IMR-90 (cell line): ENCODE data around the gene RAB1B. TPM values are rescaled to one million over a fixed set of nuclear protein-coding genes. Genes with fewer than 3 reads are reported as not detected.

Experiments used
- ATAC-seq: fragments of 200-7000 bp; cut with Tn5 transposase; 2 replicates; pipeline ENCODE4 v1.9.1; 2020; ENCODE audit warnings: low read depth, mild to moderate bottlenecking, moderate library complexity
- BruUV-seq: library from RNA; stranded (reverse); fragments of 400-500 nt; replicated peaks from 2 replicates; lab custom pipeline; 2021; lab: Mats Ljungman, UMichigan
- CTCF ChIA-PET: fragments of 300-600 bp; formaldehyde crosslinking; extraction: SDS; loops from one replicate; lab custom pipeline; 2021; ENCODE audit warnings: antibody characterized with exemption; lab: Yijun Ruan, JAX
- POLR2A ChIA-PET: fragments of 300-600 bp; sonication (Branson Sonifier 250); formaldehyde crosslinking; loops from one replicate; lab custom pipeline; 2022; ENCODE audit warnings: antibody characterized with exemption; ENCODE audit not compliant: unreplicated experiment; lab: Charles Lee
- DNase-seq: peaks from one replicate; pipeline ENCODE4 v3.0.0; 2013
- H2AFZ ChIP-seq: replicated peaks from 2 replicates; pipeline ENCODE3; 2013; ENCODE audit warnings: low read length, mild to moderate bottlenecking; ENCODE audit not compliant: poor library complexity
- H2AK5ac ChIP-seq: 2 replicates; pipeline ENCODE4 v1.6.1; 2013; ENCODE audit warnings: low read depth, low read length, inconsistent platforms
- H2AK9ac ChIP-seq: replicated peaks from 2 replicates; pipeline ENCODE3; 2013; ENCODE audit warnings: mild to moderate bottlenecking, low read depth, low read length, moderate library complexity; ENCODE audit not compliant: poor library complexity
- H2BK120ac ChIP-seq: 2 replicates; pipeline ENCODE4 v1.6.1; 2013; ENCODE audit warnings: low read depth, low read length, inconsistent platforms
- H2BK15ac ChIP-seq: 3 replicates; pipeline ENCODE4 v1.6.1; 2013; ENCODE audit warnings: low read depth, low read length, inconsistent platforms
- H2BK20ac ChIP-seq: 2 replicates; pipeline ENCODE4 v1.6.1; 2013; ENCODE audit warnings: low read depth, mild to moderate bottlenecking, inconsistent platforms, low read length, moderate library complexity
- H2BK5ac ChIP-seq: 2 replicates; pipeline ENCODE4 v1.6.1; 2013; ENCODE audit warnings: mild to moderate bottlenecking, low read depth, low read length, inconsistent platforms; ENCODE audit not compliant: poor library complexity, severe bottlenecking
- H3K14ac ChIP-seq: replicated peaks from 2 replicates; pipeline ENCODE4 v1.6.1; 2013; ENCODE audit warnings: low read depth, low read length, inconsistent platforms
- H3K18ac ChIP-seq: 2 replicates; pipeline ENCODE4 v1.6.1; 2013; ENCODE audit warnings: low read depth, low read length, control low read depth
- H3K23ac ChIP-seq: 2 replicates; pipeline ENCODE4 v1.6.1; 2013; ENCODE audit warnings: low read depth, low read length, inconsistent platforms
- H3K27ac ChIP-seq: 2 replicates; pipeline ENCODE4 v1.5.1; 2013; ENCODE audit warnings: mild to moderate bottlenecking, control low read depth, low read length; ENCODE audit not compliant: insufficient read depth
- H3K27me3 ChIP-seq: 2 replicates; pipeline ENCODE4 v1.6.1; 2013; ENCODE audit warnings: low read length; ENCODE audit not compliant: control insufficient read depth, insufficient read depth
- H3K36me3 ChIP-seq: 2 replicates; pipeline ENCODE4 v1.6.1; 2013; ENCODE audit warnings: low read length, mixed read lengths; ENCODE audit not compliant: control insufficient read depth, insufficient read depth
- H3K4ac ChIP-seq: 2 replicates; pipeline ENCODE4 v1.6.1; 2013; ENCODE audit warnings: low read depth, low read length, inconsistent platforms
- H3K4me1 ChIP-seq: 2 replicates; pipeline ENCODE4 v1.6.1; 2013; ENCODE audit warnings: low read length, mixed read lengths; ENCODE audit not compliant: control insufficient read depth, insufficient read depth
- H3K4me2 ChIP-seq: 2 replicates; pipeline ENCODE4 v1.6.1; 2013; ENCODE audit warnings: low read depth, mild to moderate bottlenecking, control low read depth, low read length, moderate library complexity
- H3K4me3 ChIP-seq: 2 replicates; pipeline ENCODE4 v1.5.1; 2013; ENCODE audit warnings: low read depth, mild to moderate bottlenecking, control low read depth, low read length, moderate library complexity; ENCODE audit not compliant: insufficient read depth
- H3K56ac ChIP-seq: 2 replicates; pipeline ENCODE4 v1.6.1; 2013; ENCODE audit warnings: low read length, inconsistent platforms; ENCODE audit not compliant: insufficient read depth; ENCODE audit errors: extremely low read depth
- H3K79me1 ChIP-seq, 2 experiments: 2 replicates each; pipeline ENCODE4 v1.6.1; 2013; ENCODE audit warnings: low read length in 2 of 2, inconsistent platforms in 1 of 2, low read depth in 1 of 2
- H3K9ac ChIP-seq: 2 replicates; pipeline ENCODE4 v1.6.1; 2013; ENCODE audit warnings: low read depth, low read length, control low read depth
- H3K9me1 ChIP-seq: 2 replicates; pipeline ENCODE4 v1.6.1; 2013; ENCODE audit warnings: low read length, inconsistent platforms; ENCODE audit not compliant: insufficient read depth
- H3K9me3 ChIP-seq: 2 replicates; pipeline ENCODE4 v1.6.1; 2013; ENCODE audit warnings: low read length; ENCODE audit not compliant: control insufficient read depth, insufficient read depth
- H4K20me1 ChIP-seq: 2 replicates; pipeline ENCODE4 v1.6.1; 2013; ENCODE audit warnings: low read length, inconsistent platforms; ENCODE audit not compliant: insufficient read depth
- H4K5ac ChIP-seq: 2 replicates; pipeline ENCODE4 v1.6.1; 2013; ENCODE audit warnings: mild to moderate bottlenecking, low read depth, low read length, control low read depth
- H4K8ac ChIP-seq, 2 experiments: 2 replicates each; pipeline ENCODE4 v1.6.1; 2013; ENCODE audit warnings: low read depth in 2 of 2, low read length in 2 of 2, control low read depth in 1 of 2, inconsistent platforms in 1 of 2
- H4K91ac ChIP-seq: 2 replicates; pipeline ENCODE4 v1.6.1; 2013; ENCODE audit warnings: low read depth, low read length, inconsistent platforms; ENCODE audit not compliant: insufficient read depth
- BHLHE40 ChIP-seq: fragments of 150-350 bp; IDR thresholded peaks from 2 replicates; pipeline ENCODE4 v1.6.1; 2016; ENCODE audit warnings: mild to moderate bottlenecking, low read depth, low read length
- CEBPB ChIP-seq: IDR thresholded peaks from 2 replicates; pipeline ENCODE4 v1.6.1; 2012; ENCODE audit warnings: low read depth, low read length, improper control_type of control experiment
- CHD1 ChIP-seq: IDR thresholded peaks from 2 replicates; pipeline ENCODE4 v1.6.1; 2012; ENCODE audit warnings: low read depth, low read length, improper control_type of control experiment
- CTCF ChIP-seq: conservative IDR thresholded peaks from 2 replicates; pipeline ENCODE4 v1.5.1; 2012; ENCODE audit warnings: mild to moderate bottlenecking, low read depth, low read length, improper control_type of control experiment
- ELK1 ChIP-seq: fragments of 150-350 bp; IDR thresholded peaks from 2 replicates; pipeline ENCODE4 v1.6.1; 2016; ENCODE audit warnings: low read depth, mild to moderate bottlenecking, low read length, moderate library complexity, borderline replicate concordance
- FOS ChIP-seq: fragments of 150-350 bp; IDR thresholded peaks from 2 replicates; pipeline ENCODE4 v1.6.1; 2016; ENCODE audit warnings: low read depth, low read length
- MAFK ChIP-seq: IDR thresholded peaks from 2 replicates; pipeline ENCODE4 v1.6.1; 2012; ENCODE audit warnings: low read depth, low read length, improper control_type of control experiment
- MAZ ChIP-seq: IDR thresholded peaks from 2 replicates; pipeline ENCODE4 v1.6.1; 2012; ENCODE audit warnings: low read depth, mild to moderate bottlenecking, low read length, improper control_type of control experiment, moderate library complexity, borderline replicate concordance
- NFE2L2 ChIP-seq: fragments of 150-350 bp; IDR thresholded peaks from 2 replicates; pipeline ENCODE4 v1.6.1; 2016; ENCODE audit warnings: low read depth, mild to moderate bottlenecking, low read length
- RAD21 ChIP-seq: IDR thresholded peaks from 2 replicates; pipeline ENCODE4 v1.6.1; 2012; ENCODE audit warnings: low read length, improper control_type of control experiment
- RCOR1 ChIP-seq: IDR thresholded peaks from 2 replicates; pipeline ENCODE4 v1.6.1; 2012; ENCODE audit warnings: mild to moderate bottlenecking, low read length, improper control_type of control experiment; ENCODE audit not compliant: insufficient replicate concordance
- RFX5 ChIP-seq: IDR thresholded peaks from 2 replicates; pipeline ENCODE4 v1.8.0; 2012; ENCODE audit warnings: low read depth, mild to moderate bottlenecking, low read length, moderate library complexity
- SMC3 ChIP-seq: fragments of 150-350 bp; IDR thresholded peaks from 2 replicates; pipeline ENCODE4 v1.6.1; 2016; ENCODE audit warnings: low read depth, mild to moderate bottlenecking, antibody characterized with exemption, low read length, moderate library complexity
- WGBS, 2 experiments: methylation state at CpG; one replicate each; pipeline versions ENCODE4 v1.1.5 to v1.1.7; 2013; ENCODE audit warnings: missing lambda C conversion rate in 2 of 2; ENCODE audit not compliant: insufficient read length in 1 of 2; ENCODE audit errors: extremely low coverage in 2 of 2; 5-methylcytosine and 5-hydroxymethylcytosine counted together
- dilution Hi-C: fragments of 300-500 bp; cut with HindIII; formaldehyde crosslinking; loops from one replicate; pipeline ENCODE4 v1.14.3; 2018; ENCODE audit warnings: low sequenced_read_pairs; ENCODE audit not compliant: unreplicated experiment
- in situ Hi-C: fragments of 300-500 bp; cut with MboI; formaldehyde crosslinking; loops from 3 replicates; pipeline ENCODE4 v1.14.3; 2019; ENCODE audit warnings: low sequenced_read_pairs, inconsistent platforms, mixed read lengths
- intact Hi-C: fragments of 100-400 bp; cut with micrococcal nuclease; formaldehyde crosslinking; loops from 2 replicates; pipeline ENCODE4 v1.10.0; 2022
- polyA plus RNA-seq, 3 experiments: library from polyadenylated mRNA; depleted of rRNA; stranded (reverse); fragments of >200 nt; gene quantifications; 2 replicates each; pipeline ENCODE4 v1.2.3, GENCODE V29; 2012; ENCODE audit warnings: low replicate concordance in 1 of 3
- total RNA-seq: library from RNA; depleted of rRNA; stranded (reverse); fragments of >200 nt; gene quantifications from 2 replicates; pipeline ENCODE4 v1.2.3, GENCODE V29; 2012

Gene RAB1B
- total and polyA plus RNA-seq, 2 of the 4 experiments (the other 2 are of a cell fraction): 83.7 to 248 TPM

GRCh38 chr11:66230156-66230555 lies 38.3 kb upstream of the RAB1B start:
- 88% methylated on average over 1 of the region's 6 CpGs; no CpG with 5 or more reads in 1 of the 2 experiments for WGBS, 2 experiments

More at GRCh38 chr11:66230156-66230555, 38.3 kb upstream of the RAB1B start:
- Histone ChIP-seq H3K9ac (no peak overlapping the region), H4K20me1 (no peaks in the 10 kb centered on the region), H3K4ac (no peak overlapping the region), H2BK5ac (no peak overlapping the region), H3K14ac (no peak overlapping the region), H2AFZ (no peak overlapping the region), H3K4me2 (no peak overlapping the region), H4K91ac (no peak overlapping the region), H2AK9ac (no peak overlapping the region), H3K79me1 (no peaks in the 10 kb centered on the region), H2BK20ac (no peak overlapping the region), H4K5ac (no peak overlapping the region), H4K8ac (no peak overlapping the region), H3K27me3 (no peaks in the 10 kb centered on the region), H3K9me3 (no peaks in the 10 kb centered on the region), H2BK15ac (no peak overlapping the region), H3K56ac (no peak overlapping the region), H2AK5ac (no peak overlapping the region), H3K4me3 (no peak overlapping the region), H3K27ac (no peak overlapping the region), H2BK120ac (no peak overlapping the region), H3K18ac (no peak overlapping the region), H3K4me1 (no peaks in the 10 kb centered on the region), H3K36me3 (peaks cover 52% of the 10 kb centered on the region), H3K23ac (no peak overlapping the region), H3K9me1 (no peaks in the 10 kb centered on the region; the same call in 1 of the 2 replicates)
- ChIA-PET CTCF (no interaction called here), POLR2A (no interaction called here)
- no TSS peak for BruUV-seq
- ATAC-seq (no peak), DNase-seq (no peak)
- intact Hi-C loops (no loop called here), dilution Hi-C loops (no loop called here), in situ Hi-C loops (no loop called here)
- TF ChIP-seq MAFK: no peak
- no peak for TF ChIP-seq NFE2L2
- TF ChIP-seq RFX5: no peak
- no peak for TF ChIP-seq CTCF
- TF ChIP-seq MAZ: no peak
- no peak for TF ChIP-seq RAD21
- TF ChIP-seq SMC3: no peak
- no peak for TF ChIP-seq ELK1
- TF ChIP-seq CHD1: no peak
- no peak for TF ChIP-seq FOS
- TF ChIP-seq RCOR1: no peak
- no peak for TF ChIP-seq BHLHE40
- no peak for TF ChIP-seq CEBPB
